Stomach (tissue), 4 donors: Measurements from ENCODE around the gene ANTXR1.

Experiments
- CTCF ChIP-seq, 7 experiments: fragments of 450-650 bp in 4 of 7; fragments of 200-600 bp in 3 of 7; sonication (generic) in 3 of 7; IDR thresholded peaks; one replicate each; pipeline ENCODE4 v1.5.1; 2016 to 2019; ENCODE audit warnings: antibody characterized with exemption in 7 of 7, control low read depth in 2 of 7, mild to moderate bottlenecking in 1 of 7
- EP300 ChIP-seq: sonication (generic); formaldehyde crosslinking; IDR thresholded peaks from one replicate; pipeline ENCODE4 v1.6.1; 2017; ENCODE audit warnings: antibody characterized with exemption
- POLR2A ChIP-seq, 4 donors: fragments of 450-650 bp; IDR thresholded peaks; one replicate each; pipeline ENCODE4 v1.6.1; 2016; ENCODE audit warnings: antibody characterized with exemption in 4 of 4, control low read depth in 2 of 4, mild to moderate bottlenecking in 1 of 4, moderate library complexity in 1 of 4

DNA sequence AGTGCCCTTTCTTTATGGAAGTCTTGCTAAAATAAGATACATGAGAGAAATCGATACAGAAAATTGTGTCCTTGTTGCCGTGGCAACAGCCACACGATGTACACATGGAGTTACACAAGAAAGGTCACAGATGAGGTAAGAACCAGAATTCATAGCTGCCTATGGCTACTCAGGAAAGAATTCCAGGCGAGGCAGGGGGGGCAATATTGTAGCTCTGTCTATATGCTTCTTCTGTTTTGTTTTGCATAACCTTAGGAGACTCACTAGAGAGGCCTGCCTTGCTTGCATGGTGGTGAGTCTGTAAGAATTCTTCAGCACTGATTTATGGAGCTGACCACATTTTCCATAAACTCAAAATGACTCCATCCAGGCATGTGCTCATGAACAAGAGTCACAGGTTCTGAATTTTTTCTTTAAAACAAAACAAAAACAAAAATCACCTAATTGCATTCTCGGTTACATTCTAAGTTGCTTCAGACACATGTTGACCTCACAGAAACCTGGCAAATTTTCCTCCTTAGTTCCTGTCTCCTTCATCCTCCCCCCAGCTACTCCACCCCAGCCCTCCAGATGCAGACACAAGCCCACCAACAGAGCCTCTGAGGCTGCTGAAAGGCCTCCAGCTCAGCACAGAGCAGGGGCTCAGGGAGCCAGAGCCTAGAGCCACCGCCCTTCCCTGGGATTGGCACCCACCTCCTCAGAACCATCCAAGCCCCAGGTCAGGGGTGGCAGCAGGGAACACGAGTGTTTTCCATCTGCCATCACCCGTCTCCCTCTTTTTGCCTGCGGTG lies 183.5 kb downstream of the ANTXR1 start:
- no peak for TF ChIP-seq POLR2A (IDR thresholded peaks at IDR 0.05)
- no peak for TF ChIP-seq CTCF (IDR thresholded peaks at IDR 0.05)
- TF ChIP-seq EP300, result no peak
